ENCODE data around the gene CCR5AS.

The CCR5AS gene

GRCh38 chr3:46359733-46360493, 47.0 kb downstream of the CCR5AS start:
- Mint-ChIP-seq H3K9me3 (no peaks in the 10 kb centered on the region), H3K4me1 (peaks cover 5% of the 10 kb centered on the region), H3K36me3 (ENCODE audit: low read depth) (no peaks in the 10 kb centered on the region), H3K27me3 (ENCODE audit: low read depth) (peaks cover 40% of the 10 kb centered on the region), H3K27ac (ENCODE audit: unreplicated experiment) (no peak overlapping the region), H3K4me3 (no peak overlapping the region)
- no peak for TF ChIP-seq CTCF (conservative IDR thresholded peaks at IDR 0.05)
- DNase-seq (ENCODE audit: low read depth, low spot score): no peak

GRCh38 chr3:46358466-46358865, 48.4 kb downstream of the CCR5AS start:
- Mint-ChIP-seq H3K9me3 (no peaks in the 10 kb centered on the region), H3K27ac (ENCODE audit: unreplicated experiment) (no peak overlapping the region)

DNA sequence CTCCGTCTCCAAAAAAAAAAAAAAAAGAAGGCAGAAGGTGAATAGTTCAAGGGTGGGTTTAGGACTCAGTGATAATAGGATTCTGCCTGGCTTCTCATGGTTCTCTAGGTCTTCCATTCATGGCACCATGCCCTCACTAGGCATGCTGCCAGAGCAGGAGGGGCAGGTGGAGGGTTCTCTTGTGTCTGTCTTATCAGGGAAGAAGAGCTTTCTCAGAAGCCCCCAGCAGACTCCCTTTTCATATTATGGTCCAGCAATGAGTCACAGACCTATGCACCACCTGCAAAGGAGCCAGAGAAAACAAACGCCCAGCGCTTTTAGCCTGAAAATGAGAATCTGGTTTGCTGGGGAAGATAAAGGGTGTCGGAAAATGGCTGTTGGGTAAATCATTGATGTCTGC, 50.0 kb downstream of the CCR5AS start:
- Mint-ChIP-seq H3K4me1 (peaks cover 5% of the 10 kb centered on the region), H3K4me3 (no peak overlapping the region), H3K27ac (ENCODE audit: unreplicated experiment) (no peak overlapping the region), H3K27me3 (ENCODE audit: low read depth) (peaks cover 65% of the 10 kb centered on the region), H3K9me3 (no peaks in the 10 kb centered on the region), H3K36me3 (ENCODE audit: low read depth) (no peaks in the 10 kb centered on the region)
- TF ChIP-seq CTCF (conservative IDR thresholded peaks at IDR 0.05): no peak
- DNase-seq (ENCODE audit: low read depth, low spot score): no peak

More at GRCh38 chr3:46358466-46358865, 48.4 kb downstream of the CCR5AS start:
- Mint-ChIP-seq H3K4me1 (peaks cover 5% of the 10 kb centered on the region), H3K27me3 (ENCODE audit: low read depth) (peaks cover 51% of the 10 kb centered on the region), H3K36me3 (ENCODE audit: low read depth) (no peaks in the 10 kb centered on the region), H3K4me3 (no peak overlapping the region)
- DNase-seq (ENCODE audit: low read depth, low spot score): no peak
- TF ChIP-seq CTCF (conservative IDR thresholded peaks at IDR 0.05): no peak

GRCh38 chr3:46356276-46356675, 50.6 kb downstream of the CCR5AS start:
- H3K9me3 Mint-ChIP-seq: no peaks in the 10 kb centered on the region
- DNase-seq (ENCODE audit: low read depth, low spot score): no peak
- H3K27ac Mint-ChIP-seq (ENCODE audit: unreplicated experiment): no peak overlapping the region
- peaks cover 70% of the 10 kb centered on the region for H3K27me3 Mint-ChIP-seq (ENCODE audit: low read depth)
- no peaks in the 10 kb centered on the region for H3K36me3 Mint-ChIP-seq (ENCODE audit: low read depth)
- no peak for TF ChIP-seq CTCF (conservative IDR thresholded peaks at IDR 0.05)
- H3K4me3 Mint-ChIP-seq: no peak overlapping the region
- H3K4me1 Mint-ChIP-seq: peaks cover 5% of the 10 kb centered on the region

GRCh38 chr3:46354984-46355383, 51.9 kb downstream of the CCR5AS start:
- TF ChIP-seq CTCF (conservative IDR thresholded peaks at IDR 0.05): no peak
- Mint-ChIP-seq H3K27me3 (ENCODE audit: low read depth) (peaks cover 81% of the 10 kb centered on the region), H3K4me3 (no peak overlapping the region), H3K36me3 (ENCODE audit: low read depth) (no peaks in the 10 kb centered on the region), H3K9me3 (peaks cover 2% of the 10 kb centered on the region), H3K27ac (ENCODE audit: unreplicated experiment) (no peak overlapping the region), H3K4me1 (no peaks in the 10 kb centered on the region)
- no peak for DNase-seq (ENCODE audit: low read depth, low spot score)
